ENCODE results near the gene STXBP1. TPM values are rescaled to one million over a fixed set of nuclear protein-coding genes. Genes with fewer than 3 reads are reported as not detected.
A peak's percentile ranks its signal among the peaks of the same experiment; 100 is the strongest.
"Not testable (repeated sequence)": the region's sequence is repeated elsewhere in the genome, so short reads cannot be mapped to it uniquely, and the experiment has no call there.

The STXBP1 gene
- total RNA-seq, 1 donor from 2014 or later = 15.2 TPM

DNA sequence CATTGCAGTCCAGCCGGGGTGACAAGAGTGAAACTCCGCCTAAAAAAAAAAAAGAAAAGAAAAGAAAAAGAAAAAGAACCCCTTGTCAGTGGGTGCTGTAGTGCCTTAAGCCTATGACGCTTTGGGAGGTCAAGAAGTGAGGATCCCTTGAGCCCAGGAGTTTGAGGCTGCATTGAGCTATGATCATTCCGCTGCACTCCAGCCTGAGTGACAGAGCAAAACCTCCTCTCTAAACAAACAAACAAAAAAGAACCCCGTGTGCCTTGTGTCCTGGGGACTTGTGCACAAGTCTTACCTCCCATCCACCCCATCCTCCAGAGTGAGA is 33.5 kb upstream of the STXBP1 start:
- DNase-seq = no peak

DNA sequence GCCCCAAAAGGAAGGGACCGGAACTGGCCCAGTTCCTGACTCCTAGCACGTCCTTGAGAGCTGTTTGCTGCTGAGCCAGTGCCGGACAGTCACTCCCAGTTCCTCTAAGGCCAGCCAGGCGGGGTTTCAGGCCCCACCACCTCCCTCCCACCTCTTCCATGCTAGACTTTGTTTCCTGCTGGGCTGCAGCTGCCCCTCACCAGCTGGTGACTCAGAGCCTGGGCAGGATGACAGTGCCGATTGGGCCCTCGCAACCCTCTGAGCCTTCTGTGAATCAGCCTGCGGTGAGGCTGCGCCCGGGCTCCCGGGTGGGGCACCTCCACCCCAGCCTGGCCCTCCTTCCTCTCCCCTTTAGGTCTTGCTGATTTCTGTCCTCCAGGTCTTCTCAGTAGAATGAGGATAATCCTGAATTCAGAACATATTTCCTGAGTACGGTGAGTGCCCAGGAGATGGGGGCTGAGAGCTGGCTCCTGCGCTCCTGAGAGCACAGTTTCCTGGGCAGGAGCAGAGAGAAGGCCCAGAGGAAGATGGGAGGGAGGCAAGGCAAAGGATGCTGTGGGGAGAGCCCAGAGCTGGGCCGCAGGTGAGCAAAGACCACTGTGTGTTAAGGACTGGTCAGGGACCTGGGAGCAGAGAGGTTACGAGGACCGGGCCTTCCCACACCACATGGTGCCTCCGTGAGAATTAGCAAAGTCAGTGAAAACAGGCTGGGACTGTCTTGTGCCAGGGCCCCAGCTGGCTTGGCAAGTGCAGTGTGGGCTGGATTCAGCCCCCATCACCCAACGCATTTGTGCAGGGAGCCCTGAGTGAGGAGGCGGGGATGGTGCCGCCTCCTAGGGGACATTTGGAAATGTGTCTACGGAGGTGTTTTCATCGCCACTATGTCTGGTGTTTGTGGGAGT is 32.9 kb upstream of the STXBP1 start:
- DNase-seq = peak; percentile 22

DNA sequence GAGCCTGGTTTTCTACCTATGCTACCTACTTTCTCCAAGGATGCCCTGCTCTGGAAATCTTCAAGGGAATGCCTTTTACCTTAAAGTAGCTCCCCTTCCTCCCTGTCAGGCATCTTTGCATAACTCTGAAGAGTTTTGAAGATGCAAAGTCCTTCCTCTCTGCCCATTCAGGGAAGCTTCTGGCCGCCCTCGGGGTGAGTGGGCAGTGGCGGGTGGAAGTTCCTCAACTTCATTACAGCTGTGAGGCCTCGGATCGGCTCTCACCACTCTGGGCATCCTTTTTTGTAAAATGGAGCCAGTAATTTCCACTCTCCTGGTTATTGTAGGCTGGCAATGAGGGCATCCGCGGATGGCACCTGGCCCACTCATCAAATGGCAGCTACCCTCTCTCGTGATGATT is 31.7 kb upstream of the STXBP1 start:
- DNase-seq = no peak

DNA sequence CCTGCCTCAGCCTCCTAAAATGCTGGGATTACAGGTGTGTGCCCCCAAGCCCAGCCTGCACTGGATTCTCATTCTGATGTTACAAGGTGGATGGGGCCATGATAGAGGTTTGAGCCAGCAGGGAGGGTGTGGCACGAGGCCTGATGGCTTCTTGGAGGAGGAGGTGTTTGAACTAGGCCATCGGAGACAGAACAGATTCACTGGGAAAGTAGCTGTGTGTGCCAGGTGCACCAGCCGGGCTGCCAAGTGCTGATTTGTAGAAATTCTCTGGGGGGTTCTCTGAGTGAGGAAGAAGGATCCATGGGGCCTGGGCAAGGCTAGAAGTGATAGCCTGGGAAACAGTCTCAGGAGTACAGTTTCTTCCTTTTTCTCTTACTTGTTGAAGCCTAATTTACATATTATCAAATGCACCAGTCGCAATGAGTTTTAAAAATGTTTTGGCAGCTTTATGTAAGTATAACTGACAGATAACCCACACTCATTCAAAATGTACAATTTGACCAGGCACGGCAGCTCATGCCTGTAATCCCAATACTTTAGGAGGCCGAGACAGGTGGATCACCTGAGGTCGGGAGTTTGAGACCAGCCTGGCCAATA is 31.1 kb upstream of the STXBP1 start:
- no peak for DNase-seq

DNA sequence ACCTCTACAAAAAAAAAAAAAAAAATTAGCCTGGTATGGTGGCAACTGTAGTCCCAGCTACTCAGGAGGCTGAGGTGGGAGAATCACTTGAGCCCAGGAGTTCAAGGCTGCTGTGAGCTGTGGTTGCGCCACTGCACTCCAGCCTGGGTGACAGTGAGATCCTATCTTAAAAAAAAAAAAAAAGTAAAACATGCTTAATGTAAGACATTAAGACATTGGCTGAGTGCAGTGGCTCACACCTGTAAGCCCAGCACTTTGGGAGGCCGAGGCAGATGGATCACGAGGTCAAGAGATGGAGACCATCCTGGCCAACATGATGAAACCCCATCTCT is 27.6 kb upstream of the STXBP1 start:
- DNase-seq = not testable (repeated sequence)

DNA sequence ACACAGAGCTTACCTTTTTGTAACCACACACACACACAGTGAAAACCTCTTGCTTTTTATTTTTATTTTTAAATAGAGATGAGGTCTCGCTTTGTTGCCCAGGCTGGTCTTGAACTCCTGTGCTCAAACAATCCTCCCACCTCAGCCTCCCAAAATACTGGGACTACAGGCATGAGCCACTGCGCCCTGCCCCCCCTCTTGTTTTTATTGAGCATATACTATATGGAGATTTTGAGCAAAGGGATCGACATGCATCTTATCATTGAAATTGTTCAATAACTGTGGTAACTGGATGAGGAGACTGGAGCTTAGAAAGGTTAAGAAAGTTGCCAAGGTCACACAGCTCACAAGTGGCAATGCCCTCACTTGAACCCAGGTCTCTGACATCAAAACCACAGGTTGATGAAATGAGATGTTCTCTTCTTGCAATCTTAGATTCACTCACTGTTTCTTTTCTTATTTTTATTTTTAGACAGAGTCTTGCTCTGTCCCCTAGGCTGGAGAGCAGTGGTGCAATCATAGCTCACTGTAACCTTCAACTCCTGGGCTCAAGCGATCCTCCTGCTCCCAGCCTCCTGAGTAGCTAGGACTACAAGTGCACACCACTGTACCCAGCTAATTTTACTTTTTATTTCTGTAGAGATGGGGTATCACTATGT is 26.8 kb upstream of the STXBP1 start:
- no peak for DNase-seq

DNA sequence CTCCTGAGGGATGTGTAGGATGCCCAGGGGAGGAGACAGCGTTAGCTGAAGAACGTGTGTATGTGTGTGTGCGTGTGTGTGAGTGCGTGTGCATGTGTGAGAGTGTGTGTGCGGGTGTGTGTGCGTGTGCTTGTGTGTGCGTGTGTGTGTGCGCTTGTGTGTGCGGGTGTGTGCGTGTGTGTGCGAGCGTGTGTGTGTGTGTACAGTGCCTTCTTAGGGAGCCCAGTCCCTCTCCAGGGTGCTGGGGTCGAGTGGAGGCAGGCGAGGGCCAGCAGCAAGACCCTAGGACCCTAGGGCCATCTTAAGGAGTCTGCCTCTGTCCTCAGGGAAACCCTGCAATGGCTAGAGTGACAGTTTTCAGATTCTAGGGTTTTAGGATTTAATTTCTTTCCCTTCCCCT is 26.0 kb upstream of the STXBP1 start:
- DNase-seq = no peak

DNA sequence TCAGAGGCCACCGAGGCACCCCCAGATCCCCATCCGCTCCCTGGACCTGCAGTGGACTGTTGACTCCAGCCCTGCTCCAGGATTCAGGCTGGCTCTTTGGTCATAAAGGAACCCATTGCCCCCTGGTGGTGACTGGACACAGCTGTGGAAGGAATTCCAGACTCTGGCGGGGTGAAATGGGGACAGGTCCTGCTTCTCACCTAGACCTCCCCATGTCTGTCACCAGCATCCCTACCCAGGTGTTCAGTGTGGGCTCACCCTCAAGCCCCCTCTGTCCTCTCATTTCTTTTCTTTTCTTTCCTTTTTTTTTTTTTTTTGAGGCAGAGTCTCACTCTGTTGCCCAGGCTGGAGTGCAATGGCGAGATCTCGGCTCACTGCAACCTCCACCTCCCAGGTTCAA is 25.5 kb upstream of the STXBP1 start:
- peak; percentile 59 for DNase-seq

DNA sequence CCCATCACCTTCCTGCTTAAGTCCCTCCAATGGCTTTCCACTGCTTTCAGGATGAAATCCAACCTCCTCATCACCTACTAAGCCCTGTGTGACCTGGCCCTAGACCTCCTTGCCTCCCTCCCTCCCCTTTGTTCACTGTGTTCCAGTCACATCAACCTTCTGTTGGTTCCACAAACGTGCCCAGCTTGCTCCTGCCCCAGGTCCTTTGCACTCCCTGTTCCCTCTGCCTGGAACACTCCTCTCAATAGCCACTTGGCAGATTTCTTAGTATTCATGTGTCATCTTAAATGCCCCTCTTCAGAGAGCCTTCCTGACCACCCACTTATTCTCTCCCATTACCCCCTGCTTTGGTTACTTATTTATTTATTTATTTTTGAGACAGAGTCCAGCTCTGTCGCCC is 24.1 kb upstream of the STXBP1 start:
- no peak for DNase-seq

DNA sequence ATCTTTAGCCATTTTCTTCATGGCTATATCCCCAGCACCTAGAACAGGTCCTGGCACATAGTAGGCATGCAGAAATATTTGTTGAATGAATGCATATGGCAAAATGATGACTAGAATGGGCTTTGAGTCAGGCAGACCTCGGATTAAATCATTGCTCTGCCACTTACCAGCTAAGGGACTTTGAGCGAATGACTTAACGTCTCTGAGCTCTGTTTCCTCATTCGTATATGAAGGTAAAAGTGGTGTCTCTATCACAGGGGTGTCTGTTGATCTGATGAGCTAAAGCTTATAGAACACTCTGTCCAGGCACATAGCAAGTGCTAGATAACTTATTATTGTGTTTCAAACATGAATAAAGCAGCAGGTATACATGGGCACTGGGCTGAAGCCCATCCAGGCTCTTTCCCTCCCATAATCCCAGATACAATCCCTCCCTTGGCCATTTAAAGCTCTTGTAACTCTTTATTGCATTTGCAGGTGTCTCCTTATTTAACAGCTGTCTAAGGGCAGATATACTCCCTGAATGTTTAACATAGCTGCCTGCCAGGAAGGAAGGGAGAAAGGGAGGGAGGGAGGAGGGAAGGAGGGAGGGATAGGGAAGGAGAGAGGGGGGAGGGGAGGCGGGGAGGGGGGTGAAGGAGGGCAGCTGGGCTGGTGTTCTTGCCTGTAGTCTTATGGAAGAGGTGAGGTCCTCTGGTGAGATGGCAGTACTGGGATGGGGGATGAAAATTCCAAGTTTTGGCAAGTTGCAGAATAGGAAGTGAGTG is 23.2 kb upstream of the STXBP1 start:
- DNase-seq = no peak

DNA sequence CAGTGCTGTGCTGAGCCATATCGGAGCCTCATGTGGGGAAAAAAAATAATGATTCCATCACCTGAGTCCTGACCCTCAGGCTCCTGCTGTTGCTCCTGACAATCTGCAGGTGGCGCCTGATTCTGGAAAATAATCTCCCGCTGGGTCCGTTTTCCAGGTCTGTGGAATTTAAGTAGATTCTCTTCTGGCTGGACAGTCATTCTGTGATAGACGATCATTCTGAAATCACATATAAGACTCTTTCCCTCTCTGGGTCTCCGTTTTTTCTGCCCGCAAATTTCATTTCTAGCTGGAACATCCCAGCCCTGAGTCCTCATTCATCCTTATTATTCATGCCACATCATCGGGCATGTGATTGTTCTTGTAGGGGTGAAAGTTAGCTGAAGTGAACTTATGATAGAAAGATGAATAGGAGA is 22.1 kb upstream of the STXBP1 start:
- peak; percentile 73 for DNase-seq

DNA sequence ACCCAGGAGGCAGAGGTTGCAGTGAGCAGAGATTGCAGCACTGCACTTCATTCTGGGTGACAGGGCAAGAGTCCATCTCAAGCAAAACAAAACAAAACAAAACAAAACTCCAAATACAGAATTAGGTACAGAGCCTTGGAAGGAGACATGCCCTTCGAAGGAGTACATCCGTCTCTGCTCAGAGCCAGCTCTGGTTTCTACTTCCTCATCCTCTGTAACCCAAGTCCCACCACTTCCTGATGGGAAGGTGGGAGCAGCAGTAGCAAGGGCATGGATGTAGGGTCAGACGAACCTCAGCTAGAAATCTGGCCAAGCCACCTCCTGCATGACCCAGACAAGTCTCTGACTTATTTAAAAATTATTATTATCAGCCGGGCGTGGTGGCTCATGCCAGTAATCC is 16.5 kb upstream of the STXBP1 start:
- DNase-seq = no peak

DNA sequence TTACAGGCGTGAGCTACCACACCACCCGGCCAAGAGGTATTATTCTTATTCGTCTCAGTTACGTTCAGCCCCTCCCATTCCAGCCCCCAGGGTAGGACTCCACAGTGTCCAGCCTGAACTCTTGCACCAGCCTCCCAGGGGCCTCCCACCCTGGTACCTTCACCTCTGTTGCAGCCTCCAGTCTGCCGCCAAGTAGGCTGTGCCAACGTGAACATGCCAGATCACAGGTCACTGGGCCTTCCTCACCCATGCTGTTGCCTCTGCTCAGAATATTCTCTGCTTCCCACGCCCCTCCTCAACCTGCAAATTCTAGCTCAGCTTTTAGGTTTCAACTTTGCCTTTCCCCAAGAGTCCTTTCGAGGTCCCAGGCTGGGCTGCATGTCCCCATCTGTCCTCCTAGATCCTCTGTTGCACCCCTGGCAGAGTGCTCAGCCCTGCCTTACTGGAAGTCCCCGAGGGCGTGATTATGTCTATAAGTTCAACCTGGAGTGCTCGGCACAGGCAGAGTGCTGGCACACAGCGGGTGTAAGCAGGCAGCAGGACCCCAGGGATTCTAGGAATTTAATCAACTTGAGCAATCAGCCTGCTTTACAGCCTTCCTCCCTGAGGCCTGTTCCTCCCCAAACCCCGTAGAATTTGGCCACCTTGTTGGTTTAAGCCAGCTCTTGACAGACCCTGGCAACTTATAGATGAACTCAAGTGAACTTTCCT is 13.1 kb upstream of the STXBP1 start:
- no peak for DNase-seq

DNA sequence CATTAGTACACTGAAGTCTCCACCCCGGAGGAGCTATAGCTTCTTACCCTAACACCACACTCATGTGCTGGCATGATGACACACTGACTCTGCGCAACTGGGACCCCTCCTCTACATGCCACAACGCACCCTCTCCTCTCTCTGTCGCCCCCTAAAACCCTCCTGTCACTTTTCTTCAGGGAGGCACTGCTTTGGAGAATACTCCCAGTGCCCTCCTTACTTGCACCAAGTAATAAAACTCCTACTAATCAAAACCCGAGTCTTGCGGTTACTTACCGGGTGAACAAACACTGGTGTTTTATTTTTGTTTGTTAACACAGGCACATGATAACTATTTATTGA is 12.6 kb upstream of the STXBP1 start:
- no peak for DNase-seq

DNA sequence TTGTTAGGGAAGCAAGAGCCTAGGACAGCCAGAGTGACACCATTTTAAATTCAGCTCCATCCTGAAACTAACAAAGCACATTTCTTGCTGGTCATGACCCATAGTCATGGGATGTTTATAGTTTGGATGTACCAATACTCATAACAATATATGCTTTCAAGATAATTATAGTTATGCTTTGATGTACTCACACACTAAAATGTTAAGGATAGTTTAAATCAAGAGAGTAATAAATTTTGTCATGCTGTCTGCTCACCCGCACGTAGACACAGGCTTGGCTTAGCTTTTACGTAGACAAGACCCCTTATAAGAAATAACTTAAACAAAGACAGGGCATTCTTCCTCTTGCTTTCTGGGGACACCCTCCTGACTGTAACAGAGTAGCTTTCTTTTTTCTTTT is 8.9 kb upstream of the STXBP1 start:
- no peak for DNase-seq

DNA sequence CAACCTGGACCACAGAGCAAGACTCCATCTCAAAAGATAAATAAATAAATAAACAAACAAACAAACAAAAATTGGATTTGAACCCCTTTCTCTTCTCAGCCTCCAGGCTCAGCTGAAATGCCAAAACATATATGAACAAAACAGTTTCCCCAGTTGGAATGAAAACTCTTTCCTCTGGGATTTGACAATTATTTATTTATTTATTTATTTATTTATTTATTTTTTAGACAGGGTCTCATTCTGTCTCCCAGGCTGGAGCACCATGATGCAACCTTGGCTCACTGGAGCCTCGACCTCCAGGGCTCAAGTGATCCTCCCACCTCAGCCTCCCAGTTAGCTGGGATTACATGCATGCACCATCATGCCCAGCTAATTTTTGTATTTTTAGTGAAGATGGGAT is 6.0 kb upstream of the STXBP1 start:
- no peak for DNase-seq

DNA sequence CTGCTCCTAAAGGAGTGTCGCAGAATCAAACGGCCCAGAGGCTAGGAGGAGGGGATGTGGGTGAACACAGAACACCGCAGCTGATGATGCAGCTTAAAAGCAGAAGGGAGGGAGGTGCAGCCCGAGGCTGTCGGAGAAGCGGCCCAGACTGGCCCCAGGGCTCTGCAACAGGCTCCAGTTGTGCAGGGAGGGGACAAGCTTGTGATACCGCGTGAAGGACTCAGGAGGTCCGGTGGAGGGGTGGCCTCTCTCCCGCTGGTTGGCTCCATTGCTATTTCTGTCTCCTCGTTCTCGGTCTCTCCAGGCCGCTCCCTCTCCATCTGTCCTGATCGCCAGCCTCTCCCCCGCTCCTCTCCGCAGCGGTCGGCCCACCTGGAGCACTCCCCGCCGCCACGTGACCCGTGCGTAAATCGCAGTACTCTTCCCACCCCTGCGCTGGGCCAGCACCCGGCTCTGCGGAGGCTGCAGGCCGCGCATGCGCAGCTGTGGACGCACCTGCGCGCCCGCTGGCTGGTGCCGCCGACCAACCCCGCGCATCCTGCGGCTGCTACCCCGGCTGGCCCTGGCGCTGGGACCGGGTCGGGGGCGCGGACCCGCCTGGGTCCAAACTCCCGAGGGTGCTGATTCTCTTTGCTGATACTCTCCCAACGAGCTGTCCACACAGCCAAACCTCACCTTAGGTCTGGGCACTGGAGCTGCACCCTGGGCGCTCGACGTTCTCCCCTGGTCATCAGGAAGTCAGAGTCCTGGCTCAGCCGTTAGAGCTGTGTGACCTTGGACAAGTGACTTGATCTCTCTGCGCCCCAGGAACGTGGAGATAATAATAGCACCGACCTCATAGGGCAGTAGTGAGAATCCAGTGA is 3.7 kb upstream of the STXBP1 start:
- DNase-seq = no peak

DNA sequence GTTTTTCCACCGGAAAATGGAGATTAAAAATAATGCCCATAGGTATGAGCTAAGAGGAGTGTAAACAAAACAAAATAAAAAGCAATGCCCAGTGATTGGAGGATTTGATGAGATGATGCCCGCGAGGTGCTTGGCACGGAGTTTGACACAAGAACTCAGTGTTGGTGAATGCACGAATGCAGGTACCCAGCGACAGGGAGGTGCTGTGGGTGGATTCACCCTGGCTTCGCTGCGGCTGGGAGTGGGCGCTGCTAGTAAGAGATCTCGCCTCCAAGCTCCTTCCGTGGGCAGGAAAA is 526 bp upstream of the STXBP1 start:
- no peak for DNase-seq

DNA sequence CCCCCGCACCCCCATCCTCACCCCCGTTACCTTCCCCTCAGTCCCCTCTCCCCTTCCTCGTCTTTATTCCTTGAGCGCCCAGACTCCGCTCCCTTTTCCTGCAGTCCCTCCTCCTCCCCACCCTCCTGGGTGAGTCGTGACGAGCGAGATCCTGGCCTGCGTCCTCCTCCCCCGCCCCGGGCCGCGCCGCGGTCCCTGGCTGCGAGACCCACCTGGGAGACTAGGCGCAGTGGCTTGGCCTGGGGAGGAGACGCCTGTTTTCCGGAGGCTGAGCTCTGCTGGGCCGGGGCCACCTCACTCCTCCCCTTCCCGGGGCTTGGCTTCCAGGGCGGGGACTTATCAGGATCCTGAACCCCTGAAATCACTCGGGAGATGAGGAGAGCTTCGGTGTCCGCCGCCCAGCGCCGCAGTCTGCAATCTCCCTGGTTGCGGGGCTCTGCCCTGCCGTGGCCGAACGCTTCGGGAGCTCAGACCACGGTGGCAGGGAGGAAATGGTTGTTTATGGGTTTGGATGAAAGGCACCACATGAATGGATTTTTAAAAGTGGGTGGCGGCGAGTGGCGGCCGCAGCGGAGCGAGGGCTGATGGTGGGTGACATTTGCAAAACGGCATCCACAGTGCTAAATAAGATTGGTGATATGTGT is 984 bp downstream of the STXBP1 start:
- DNase-seq = peak; percentile 25

DNA sequence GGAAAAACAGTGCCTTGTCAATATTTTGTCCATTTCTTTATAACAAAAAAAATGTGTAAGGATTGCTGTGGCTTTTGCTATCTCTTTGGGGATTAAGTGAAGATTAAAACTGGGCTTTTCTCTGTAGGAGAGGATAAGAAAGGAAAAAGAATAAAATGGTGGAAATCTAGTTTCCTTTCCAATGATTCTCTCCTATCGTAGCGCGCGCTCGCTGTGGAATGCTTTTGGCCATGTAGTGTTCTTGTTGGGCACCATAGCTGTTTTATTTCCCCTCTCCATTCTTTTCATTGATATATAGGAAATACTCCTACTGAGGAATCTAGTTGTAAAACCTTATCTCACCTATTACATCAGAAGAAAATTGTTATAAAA is 1.5 kb downstream of the STXBP1 start:
- DNase-seq = no peak

DNA sequence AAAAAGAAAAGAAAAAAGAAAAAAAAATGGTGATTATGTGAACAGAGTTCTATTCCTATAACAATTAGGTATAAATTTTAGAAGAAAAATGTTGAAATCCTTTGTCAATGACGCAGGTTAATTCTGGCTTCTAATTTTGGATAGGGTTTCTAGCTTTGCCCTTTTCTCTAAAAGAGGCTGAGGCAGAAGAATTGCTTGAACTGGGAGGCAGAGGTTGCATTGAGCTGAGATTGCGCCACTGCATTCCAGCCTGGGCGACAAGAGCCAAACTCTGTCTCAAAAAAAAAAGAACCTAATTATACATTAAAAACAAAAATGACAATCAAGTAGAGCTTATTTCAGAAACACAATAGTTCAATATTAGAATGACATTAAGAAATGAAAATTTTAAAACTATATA is 2.9 kb downstream of the STXBP1 start:
- DNase-seq = no peak

All from skin of body (tissue), 2 donors.